Kidney glomerular epithelial cell (primary cell): ENCODE results near the gene SETD5.
"Not testable (repeated sequence)": the region's sequence is repeated elsewhere in the genome, so short reads cannot be mapped to it uniquely, and the experiment has no call there.

Experiments
- DNase-seq: peaks from one replicate; lab custom pipeline; 2025; lab: John Stamatoyannopoulos, UW

Gene SETD5

DNA sequence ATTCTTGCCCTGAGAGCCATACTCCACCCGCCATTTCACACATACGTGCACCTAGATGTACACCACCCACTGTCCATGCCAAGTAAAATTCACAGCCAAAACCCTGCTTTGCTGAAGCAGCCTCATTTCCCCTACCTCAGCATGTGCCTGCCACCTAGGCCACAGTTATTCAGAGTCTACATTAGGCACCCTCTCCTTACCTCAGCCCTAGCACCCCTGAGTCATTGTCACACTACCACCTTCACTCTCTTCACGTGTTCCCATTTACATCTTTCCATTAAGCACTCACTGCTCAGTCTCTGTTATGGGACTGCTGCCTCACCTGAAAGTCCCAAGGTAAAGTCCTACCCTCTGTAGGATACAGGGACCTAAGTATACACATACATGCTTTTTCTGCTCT, 70.0 kb downstream of the SETD5 start:
- no peak for DNase-seq

DNA sequence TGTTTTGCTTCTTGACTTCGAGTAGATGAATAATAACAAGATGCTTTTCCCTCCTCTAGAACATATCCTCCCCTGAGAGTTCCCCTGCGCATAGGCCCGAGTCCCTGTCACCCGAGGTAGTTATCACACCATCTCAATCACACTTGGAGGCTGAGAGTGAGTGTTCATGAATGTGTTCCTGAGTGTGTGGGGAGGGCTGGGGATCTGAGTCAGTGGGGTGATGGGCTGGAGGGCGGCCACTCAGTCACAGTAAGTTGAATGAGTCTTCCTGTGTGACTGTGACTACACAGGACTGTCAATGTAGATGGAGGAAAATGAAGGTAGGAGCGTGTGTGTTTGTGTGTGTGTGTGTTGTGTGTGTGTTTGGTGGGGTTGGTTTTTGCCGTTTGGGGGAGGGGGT, 71.0 kb downstream of the SETD5 start:
- DNase-seq: no peak

DNA sequence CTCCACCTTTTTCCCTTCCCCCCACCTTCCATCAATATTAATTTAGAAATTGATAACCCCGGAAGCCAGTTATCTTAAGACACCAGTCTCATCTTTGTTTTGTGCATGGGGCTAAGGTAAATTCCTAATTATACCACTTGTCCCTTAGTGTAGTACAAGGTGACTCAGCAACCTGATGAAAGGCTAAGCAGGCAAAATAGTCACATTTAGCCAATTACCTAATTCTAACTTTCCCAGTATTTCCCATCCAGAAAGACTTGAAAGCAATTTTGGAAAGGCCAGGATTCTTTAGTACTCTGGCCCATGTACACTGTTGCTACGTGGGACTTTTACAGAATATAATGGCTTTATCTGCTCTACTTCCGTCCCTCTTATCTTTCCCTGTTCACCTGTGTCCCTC, 72.6 kb downstream of the SETD5 start:
- no peak for DNase-seq

- DNase-seq: no peak
Observed at GRCh38 chr3:9473496-9474065, 76.2 kb downstream of the SETD5 start.

DNA sequence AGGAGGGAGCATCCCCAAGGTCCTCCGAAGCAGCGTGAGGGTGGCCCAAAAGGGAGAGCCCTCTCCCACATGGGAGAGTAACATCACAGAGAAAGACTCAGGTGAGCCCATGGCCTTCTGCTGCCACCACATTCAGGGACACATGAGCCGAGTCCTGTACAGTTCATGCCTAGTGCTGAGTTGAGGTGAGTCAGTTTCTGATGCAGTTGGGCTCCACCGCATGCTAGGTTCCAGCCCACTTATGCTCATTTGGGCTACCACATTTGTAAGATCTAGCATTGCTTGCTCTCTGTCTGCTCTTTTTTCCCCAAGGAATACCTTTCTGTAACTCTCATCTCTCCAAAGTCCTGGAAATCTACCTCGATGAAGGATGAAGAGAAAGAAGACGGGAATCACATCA, 77.1 kb downstream of the SETD5 start:
- no peak for DNase-seq

GRCh38 chr3:9476935-9477334, 79.5 kb downstream of the SETD5 start:
- DNase-seq: no peak

- no peak for DNase-seq
Observed at GRCh38 chr3:9480265-9480664, 82.8 kb downstream of the SETD5 start.

DNA sequence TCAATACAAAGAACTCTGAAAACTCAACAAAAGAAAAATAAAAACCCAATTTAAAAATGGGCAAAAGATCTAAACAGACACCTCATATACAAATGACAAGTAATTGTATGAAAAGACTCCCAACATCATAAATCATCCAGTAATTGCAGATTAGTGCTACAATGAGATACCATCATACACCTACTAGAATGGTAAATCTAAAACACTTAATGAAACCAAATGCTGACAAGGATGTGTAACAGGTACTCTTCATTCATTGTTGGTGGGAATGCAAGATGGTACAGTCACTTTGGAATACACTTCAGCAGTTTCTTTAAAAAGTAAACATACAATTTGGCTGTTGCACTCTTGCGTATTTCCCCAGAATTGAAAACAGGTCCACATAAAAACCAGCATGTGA, 87.8 kb downstream of the SETD5 start:
- no peak for DNase-seq

GRCh38 chr3:9491506-9491905, 94.1 kb downstream of the SETD5 start:
- no peak for DNase-seq

DNA sequence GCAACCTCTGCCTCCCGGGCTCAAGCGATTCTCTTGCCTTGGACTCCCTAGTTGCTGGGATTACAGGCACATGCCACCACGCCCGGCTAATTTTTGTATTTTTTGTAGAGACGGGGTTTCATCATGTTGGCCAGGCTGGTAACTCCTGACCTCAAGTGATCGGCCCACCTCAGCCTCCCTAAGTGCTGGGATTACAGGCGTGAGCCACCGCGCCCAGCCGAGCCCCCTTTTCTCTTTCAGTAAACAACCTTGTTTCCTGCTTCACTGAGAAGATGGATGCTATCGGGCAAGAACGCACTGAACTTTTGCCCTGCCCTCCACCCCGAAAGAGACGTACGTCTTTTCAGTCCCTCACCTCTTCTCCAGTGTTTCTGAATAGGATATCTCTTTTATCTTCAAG, 96.6 kb downstream of the SETD5 start:
- not testable (repeated sequence) for DNase-seq

DNA sequence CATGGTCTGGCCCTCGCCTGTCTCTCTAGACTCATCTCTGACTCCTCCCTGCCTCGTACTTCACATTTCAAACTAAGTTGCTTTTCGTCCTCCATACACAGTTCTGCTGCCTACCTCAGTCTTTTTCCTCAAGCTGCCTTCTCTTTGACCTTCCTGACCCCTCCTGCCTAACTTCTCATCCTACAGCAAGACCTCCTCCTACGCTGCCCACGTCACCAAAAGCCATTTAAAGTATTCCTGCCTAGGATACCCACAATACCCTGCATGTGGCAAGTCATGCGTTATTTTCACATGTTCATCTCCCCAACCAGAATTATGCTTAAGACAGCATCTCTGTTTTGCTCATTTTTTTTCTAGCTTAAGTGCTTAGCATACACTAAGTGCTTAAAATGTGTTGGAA, 99.5 kb downstream of the SETD5 start:
- DNase-seq: no peak

DNA sequence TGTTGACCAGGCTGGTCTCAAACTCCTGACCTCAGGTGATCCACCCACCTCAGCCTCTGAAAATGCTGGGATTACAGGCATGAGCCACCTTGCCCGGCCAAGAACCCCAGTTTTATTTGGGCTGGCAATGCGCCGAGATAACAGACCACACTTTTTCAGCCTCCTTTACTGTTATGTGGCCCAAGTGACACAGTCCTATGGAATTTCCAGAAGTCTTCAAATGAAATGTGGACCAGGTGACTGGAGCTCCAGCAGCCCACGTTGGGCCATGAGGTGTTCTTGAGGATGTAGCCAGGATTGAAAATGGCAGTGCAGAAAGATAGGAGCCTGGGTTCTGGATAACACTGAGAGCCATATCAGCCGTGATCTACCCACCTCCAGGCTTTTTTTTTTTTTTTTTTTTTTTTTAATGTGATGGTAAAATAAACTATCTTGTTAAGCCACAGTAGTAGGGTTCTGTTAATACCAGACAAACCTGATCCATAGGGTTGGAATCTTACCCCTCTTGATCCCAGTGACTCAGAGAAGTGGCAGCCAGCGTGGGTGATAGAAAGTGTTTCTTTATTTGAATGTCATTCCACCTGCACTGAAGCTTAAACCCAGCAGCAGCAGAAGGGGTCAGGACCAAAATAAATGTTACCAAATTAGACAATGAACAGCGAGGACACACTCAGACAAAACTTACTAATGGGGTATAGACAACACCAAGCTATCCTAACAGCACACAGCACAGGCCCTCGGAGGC, 100.6 kb downstream of the SETD5 start:
- DNase-seq: peak; percentile 32

GRCh38 chr3:9498781-9499180, 101.4 kb downstream of the SETD5 start:
- no peak for DNase-seq

DNA sequence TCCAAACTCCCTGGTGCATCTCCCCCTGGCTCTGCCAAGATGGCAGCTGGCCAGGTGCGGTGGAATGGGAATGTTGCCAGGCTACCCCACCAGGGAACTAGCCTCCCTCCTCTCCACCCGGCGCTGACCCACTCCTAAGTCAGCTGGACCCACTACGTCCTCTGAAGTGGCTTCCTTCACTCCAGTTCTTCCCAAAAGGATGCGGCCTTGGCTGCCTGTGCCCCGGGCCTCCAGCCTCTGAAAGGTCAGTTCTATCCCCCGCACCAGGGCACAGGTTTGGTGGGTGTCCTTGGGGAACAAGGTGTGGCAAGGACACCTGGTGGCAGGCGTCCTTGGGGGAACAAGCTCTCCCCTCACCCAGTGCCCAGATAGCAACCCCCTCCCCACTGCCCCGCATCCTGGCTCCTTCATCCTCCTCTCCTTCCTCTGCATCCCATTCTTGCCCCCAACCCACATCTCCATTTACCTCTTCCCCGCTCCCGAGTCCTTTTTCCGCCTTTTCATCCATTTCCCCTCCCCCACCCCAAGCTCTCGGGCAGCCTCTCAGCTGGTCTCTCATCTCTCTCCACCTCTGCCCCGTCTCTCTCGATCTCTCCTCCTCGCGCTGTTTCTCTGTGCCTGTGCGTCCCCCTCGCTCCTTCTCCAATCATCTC, 102.2 kb downstream of the SETD5 start:
- no peak for DNase-seq

GRCh38 chr3:9500108-9501050, 103.0 kb downstream of the SETD5 start:
- peak; percentile 22 for DNase-seq

GRCh38 chr3:9501226-9501625, 103.8 kb downstream of the SETD5 start:
- no peak for DNase-seq

DNA sequence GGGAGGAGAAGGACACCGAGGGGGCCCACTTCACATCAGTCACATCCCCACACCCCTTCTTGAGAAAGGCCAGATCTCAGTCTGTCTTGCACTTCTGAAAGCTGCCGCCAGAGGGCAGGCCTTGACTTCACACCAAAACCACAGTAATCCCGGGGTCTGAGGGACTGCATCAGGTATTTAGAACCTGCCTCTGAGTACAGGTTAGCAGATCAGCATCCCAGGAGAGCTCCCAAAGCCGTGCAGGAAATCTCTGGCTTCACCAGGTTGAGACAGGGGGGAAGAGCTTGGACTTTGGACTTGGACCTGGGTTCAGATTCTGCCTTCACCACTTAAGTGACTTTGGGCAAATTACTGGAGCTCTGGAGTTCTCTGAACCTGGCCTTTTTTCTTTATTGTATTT, 105.9 kb downstream of the SETD5 start:
- DNase-seq: peak; percentile 49

GRCh38 chr3:9507586-9508578, 110.5 kb downstream of the SETD5 start:
- DNase-seq: no peak

DNA sequence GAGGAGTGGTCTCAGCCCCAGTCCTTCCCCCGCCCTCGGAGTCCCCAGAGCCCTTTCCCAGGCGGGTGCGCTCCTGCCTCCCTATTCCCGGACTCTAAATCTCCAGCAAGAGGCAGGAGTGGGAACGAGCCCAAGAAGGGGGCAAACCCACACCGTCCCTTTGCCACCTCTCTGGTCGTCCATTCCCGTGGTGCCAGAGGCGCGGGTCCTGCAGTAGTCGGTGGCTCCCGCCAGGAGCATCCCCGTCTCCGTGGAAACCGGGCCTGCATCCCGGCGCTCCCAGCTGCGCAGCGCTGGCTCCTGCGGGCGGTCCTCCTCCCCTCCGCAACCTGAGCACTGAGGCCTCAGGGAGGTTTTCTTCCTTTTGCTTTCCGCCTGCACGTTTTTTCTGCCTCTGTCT, 111.4 kb downstream of the SETD5 start:
- DNase-seq: no peak

- DNase-seq: no peak
Observed at GRCh38 chr3:9512456-9513045, 115.1 kb downstream of the SETD5 start.

GRCh38 chr3:9514306-9514705, 116.9 kb downstream of the SETD5 start:
- DNase-seq: no peak
